PC-9 (cell line): ENCODE measurements around the gene CCSAP.

Source experiments
- CTCF ChIP-seq: fragments of 200-600 bp; sonication (generic); conservative IDR thresholded peaks from 2 replicates; pipeline ENCODE4 v1.6.1; 2017; ENCODE audit warnings: mixed run types, antibody characterized with exemption, mild to moderate bottlenecking, moderate library complexity
- EZH2 ChIP-seq: fragments of 200-600 bp; sonication (generic); IDR thresholded peaks from 2 replicates; pipeline ENCODE4 v1.8.0; 2017; ENCODE audit warnings: antibody characterized with exemption, low read depth

- no peak for TF ChIP-seq CTCF
- no peak for TF ChIP-seq EZH2
Observed at GRCh38 chr1:229295745-229296144, 47.1 kb downstream of the CCSAP start.
